GM18519 (cell line): ENCODE results near the gene MAGEA11.
"Not testable (repeated sequence)": the region's sequence is repeated elsewhere in the genome, so short reads cannot be mapped to it uniquely, and the experiment has no call there.

Source experiments
- ATAC-seq: cut with Tn5 transposase; IDR thresholded peaks from one replicate; pipeline ENCODE4 v1.9.1; 2021; ENCODE audit warnings: mild to moderate bottlenecking, moderate library complexity; ENCODE audit not compliant: unreplicated experiment, low FRiP score

Gene MAGEA11

DNA sequence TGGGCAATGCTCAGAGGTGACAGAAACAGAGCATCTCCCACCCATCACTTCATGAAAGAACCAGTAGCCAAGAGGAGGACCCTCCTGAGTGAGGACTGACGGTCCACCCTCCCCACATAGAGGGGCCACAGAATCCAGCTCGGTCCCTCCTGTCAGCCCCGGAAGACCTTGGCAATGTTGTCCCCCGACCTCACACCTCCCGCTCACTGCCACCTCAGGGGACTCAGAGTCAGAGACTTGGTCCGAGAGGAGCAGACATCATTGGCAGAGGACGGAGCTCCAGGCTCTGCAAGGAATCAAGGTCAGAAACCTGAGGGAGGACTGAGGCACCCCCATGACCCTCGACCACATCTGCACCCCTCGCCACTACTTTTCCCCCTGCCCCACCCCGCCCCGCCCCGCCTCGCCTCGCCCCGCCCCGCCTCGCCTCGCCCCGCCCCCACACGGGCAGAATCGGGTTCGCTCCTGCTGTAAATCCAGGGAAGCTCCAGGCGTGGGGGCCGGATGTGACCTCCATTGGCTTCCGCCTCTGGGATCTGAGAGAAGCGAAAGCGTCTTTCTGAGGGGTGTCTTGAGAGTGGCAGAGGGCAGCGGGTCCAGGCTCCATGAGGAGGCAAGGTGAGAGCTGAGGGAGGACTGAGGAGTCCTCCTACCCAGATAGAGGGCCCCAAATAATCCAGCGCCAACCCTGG lies at the start of gene MAGEA11:
TSS of gene MAGEA11 (plus strand) at position 516 of the 692 bp plus-strand sequence. CDS start 1,100 bp downstream, outside the sequence.
- no peak for ATAC-seq

DNA sequence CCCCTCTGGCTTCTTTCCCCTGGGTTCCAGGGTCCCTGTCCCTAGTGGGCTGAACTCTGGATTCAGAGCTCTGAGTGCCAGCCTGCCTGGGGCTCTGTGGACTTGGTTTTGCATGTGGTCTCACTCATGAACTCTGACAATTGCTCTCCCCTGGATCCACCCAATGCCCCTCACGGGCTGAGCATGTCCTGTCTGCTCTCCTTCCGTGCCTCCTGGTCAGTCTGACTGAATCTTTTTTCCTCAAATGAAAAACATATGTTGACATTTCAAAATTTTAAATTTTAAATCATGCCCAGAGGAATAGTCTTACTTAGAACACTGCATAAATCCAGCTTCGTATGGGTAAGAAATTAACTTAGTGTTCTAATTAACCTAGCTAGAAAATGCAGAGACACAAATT lies 36.8 kb upstream of the MAGEA11 start:
- not testable (repeated sequence) for ATAC-seq

DNA sequence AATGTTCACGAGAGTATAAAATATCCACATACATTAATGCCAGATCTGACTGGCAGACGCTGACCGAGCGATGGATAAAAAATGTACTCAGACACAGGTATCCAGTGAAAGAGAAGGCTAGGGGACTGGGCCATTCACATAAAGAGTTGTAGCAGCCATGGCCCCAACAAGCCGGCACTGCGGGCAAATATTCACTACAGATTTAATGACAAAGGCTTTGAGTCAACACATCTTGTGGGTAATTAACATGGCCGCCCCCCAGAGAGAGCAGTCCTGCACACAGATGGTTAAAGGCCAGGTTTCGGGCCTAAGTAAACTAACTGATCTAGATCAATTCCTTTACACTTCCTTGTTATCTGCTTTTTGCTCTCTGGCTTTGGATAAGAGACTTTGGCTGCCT lies 36.3 kb upstream of the MAGEA11 start:
- not testable (repeated sequence) for ATAC-seq

DNA sequence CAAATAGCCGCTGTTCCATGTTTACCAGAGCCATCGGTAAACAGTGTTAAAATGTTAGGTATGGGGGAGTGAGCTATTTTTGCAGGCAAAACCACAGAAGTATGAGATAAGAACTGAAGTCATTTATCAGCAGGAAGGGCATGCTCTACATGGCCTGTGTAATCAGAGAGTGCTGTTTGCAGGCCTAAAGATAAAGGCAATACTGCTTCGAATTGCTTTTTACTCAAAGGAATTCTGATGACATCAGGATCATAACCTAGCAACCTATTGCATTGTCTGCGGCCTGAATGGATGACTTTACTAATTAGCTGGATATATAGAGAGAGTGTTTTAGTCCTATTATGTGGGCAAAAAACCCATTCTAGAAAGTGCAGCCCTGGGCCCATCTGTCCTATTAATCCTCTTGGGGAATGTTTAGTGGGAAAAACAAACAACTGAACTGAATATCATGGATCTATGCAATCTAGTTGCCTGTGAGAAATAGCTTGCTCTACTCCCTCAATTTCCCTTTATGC lies 32.6 kb upstream of the MAGEA11 start:
- ATAC-seq: not testable (repeated sequence)

DNA sequence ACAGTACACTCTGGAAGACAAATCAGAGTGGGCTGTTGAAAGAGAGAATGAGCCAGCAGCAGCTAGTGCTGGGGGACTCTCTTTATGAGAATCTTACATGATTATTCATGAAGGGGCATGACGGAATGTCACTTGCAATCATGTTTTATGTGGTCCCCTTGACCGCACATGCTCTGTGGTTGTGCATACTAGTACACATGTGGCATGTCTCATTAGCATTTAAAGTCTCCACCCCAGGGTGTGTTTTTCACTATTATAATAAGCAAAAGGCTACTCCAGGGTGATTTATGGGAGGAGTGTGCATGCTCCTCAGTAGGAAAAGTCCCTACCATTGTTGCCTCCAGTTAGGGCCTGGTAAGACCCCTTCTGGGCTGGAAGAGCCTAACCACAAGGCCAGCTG lies 30.7 kb upstream of the MAGEA11 start:
- ATAC-seq: no peak

- no peak for ATAC-seq
Observed at GRCh38 chrX:149682031-149682430, 29.8 kb upstream of the MAGEA11 start.

DNA sequence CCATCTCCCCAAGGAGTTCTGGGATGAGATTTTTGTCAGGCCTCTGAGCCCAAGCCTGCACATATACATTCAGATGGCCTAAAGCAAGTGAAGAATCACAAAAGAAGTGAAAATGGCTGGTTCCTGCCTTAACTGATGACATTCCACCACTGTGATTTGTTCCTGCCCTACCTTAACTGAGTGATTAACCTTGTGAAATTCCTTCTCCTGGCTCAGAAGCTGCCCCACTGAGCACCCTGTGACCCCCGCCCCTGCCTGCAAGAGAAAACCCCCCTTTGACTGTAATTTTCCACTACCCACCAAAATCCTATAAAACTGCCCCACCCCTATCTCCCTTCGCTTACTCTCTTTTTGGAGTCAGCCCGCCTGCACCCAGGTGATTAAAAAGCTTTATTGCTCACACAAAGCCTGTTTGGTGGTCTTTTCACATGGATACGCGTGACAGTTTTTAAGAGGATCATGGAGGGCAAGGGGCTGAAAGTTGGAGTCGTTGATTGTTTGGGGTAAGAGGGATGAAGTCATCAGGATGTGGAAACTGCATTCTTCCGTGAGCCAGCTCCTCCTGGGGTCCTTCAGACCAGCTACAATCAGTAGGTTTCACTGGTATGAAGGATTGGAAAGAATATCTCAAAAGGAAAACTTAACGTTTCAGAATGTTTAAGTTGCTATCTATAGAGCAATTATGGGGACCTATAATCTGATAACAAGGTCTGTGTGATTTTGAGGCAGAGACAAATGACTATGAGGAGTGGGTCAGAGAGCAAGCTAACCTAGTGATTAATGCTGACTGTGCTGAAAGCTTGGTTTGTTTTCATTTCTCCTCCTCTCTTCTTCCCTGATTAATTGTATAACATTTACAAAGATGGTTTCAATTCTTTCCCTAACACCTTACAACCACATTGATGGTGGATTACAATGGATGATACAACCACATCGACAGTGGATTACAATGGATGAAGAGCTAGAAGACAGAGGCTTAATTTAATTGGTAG lies 28.6 kb upstream of the MAGEA11 start:
- ATAC-seq: no peak

DNA sequence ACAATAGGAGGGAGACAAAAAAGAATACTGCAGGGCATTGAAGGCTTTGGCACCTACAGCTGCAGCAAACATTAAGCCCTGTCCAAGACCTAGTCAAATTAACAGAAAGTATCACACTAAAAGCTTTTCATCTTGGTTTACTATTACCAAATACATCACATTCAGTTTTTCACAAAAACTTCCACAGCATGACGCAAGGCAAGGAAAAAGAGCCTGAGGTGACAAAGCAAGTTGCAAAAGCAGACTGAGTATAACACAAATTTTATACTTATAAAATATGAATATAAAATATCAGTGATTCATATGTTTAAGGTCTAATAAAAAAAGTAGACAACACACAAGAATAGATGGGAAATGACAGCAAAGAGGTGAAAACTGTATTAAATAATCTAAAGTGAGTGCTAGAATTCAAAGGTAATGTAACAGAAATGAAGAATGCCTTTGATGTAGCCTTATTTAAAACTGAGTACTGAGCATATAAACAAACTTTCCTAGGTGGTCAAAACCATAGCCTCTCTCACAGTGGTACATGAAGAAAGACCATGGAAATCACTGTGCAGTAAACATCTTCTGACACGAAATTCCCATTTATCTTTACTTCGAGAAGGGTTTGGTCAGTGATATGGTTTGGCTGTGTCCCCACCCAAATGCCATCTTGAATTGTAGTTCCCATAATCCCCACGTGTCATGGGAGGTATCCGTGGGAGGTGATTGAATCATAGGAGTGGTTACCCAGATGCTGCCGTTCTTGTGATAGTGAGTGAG lies 27.7 kb upstream of the MAGEA11 start:
- no peak for ATAC-seq

DNA sequence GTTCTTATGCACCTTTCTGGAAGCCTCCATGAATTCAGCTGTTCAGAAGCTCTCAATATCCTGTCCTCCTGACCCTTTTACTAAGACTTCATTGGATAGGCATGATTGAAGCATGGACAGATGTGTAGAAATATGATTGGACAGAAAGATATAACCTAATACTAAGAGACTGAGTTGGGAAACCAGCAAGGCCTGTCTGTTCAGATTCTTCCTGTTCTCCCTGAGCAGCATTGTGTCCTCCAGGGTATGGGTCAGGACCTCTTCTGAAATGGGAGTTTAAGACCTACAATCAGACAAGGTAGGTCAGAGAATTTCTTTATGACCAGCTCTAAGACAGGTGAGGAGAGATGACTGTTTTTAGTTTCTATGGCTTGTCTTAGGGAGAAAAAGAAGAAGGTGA lies 23.9 kb upstream of the MAGEA11 start:
- no peak for ATAC-seq

- ATAC-seq: no peak
Observed at GRCh38 chrX:149688552-149688951, 23.3 kb upstream of the MAGEA11 start.

DNA sequence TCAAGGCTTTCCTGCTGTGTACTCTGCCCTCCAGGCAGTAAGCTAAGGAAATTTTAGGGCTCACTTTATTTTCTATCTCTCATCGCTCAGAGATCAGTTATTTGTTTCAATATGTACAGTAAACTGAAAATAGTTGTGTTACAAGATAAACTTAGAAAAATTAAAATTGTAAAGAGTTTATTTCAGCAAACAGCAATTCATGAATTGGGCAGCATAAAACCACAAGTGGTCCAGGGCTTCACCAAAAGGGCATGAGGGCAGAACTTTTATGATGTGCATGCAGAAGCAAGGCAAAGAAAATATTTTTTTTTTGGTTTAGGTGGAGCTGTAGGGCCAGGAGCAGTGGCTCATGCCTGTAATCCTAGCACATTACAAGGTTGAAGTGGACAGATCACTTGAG lies 20.1 kb upstream of the MAGEA11 start:
- no peak for ATAC-seq

DNA sequence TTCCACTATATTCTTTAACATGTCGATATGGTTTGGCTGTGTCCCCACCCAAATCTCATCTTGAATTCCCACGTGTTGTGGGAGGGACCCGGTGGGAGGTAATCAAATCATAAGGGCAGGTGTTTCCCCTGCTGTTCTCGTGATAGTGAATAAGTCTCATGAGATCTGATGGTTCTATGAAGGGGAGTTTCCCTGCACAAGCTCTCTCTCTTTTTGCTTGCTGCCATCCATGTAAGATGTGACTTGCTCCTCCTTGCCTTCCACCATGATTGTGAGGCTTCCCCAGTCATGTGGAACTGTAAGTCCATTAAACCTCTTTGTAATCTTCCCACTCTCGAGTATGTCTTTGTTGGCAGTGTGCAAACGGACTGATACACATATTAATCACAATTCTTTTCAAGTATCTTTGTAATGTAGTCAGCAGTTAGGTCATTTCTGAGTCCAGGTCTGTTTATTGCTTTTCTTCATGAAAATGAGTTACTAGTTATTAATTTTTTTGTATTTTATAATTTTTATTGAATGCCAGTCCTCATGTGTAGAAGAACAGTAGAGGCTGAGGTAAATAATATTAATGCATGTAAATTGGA lies 19.1 kb upstream of the MAGEA11 start:
- not testable (repeated sequence) for ATAC-seq

DNA sequence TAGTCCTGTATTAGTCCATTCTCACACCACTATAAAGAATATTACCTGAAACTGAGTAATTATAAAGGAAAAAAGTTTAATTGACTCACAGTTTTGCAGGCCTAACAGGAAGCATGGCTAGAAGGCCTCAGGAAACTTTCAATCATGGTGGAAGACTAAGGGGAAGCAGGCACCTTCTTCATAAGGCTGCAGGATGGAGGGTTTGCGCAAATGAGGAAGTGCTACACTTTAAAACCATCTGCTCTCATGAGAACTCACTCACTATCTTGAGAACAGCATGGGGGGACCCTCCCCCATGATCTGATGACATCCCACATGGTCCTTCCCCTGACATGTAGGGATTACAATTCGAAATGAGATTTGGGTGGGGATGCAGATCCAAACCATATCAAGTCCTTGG lies 12.1 kb upstream of the MAGEA11 start:
- ATAC-seq: no peak

- no peak for ATAC-seq
Observed at GRCh38 chrX:149704664-149705063, 7.2 kb upstream of the MAGEA11 start.

DNA sequence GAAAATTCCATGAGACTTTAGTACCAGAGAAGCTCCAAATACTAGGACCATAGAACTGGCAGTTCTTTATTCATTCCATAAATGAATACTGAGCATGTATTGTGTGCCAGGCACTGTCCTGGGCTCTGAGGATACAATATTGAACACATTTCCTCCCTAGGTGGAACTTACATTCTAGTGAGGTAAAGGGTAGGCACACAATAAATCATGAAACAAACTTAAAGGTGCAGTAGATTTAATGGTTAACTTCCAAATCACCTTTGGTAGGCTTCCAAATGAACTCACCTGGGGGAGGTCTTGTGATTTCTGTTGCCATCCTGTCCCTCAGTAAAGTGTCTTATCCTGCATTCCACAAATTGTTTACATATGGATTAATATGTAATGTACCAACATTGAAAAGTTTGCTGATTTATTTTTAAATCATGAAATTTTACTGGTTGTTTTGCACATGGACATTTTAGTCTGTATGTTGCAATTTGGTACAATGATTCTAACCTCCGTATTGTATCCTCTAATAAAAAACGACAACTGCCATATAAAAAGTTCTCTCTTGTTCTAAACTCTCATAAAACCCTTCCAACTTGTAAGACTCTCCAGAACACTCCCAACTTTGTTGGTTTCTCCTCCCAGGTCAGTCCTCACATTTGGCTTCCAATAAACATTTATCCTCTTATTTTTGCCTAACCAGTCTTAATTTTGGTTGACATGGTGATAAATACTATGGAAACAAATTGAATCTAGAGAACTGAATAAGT lies 4.5 kb upstream of the MAGEA11 start:
- ATAC-seq: no peak

DNA sequence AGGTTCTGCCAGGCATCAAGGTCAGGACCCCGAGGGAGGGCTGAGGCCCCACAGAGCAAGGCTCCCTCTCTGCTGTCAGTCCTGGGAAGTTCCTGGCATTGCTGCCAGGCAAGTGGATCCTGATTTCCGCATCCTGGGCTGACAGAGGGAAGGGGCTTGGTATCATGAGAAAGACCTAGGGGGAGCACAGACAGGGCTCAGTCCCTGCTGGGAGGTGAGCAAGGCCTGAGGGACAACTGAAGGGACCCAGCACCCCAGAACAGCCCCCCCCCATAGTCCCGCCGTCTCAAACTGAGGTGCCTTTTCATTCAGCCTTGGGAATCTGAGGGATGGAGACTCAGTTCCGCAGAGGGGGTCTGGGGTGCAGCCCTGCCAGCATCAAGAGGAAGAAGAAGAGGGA lies 971 bp downstream of the MAGEA11 start:
- ATAC-seq: no peak

- no peak for ATAC-seq
Observed at GRCh38 chrX:149713279-149714050, 1.6 kb downstream of the MAGEA11 start.

- no peak for ATAC-seq
Observed at GRCh38 chrX:149715468-149715867, 3.6 kb downstream of the MAGEA11 start.

DNA sequence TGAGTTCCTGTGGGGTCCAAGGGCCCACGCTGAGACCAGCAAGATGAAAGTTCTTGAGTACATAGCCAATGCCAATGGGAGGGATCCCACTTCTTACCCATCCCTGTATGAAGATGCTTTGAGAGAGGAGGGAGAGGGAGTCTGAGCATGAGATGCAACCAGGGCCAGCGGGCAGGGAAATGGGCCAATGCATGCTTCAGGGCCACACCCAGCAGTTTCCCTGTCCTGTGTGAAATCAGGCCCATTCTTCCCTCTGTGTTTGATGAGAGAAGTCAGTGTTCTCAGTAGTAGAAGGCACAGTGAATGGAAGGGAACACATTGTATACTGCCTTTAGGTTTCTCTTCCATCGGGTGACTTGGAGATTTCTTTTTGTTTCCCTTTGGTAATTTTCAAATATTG lies 4.8 kb downstream of the MAGEA11 start:
- ATAC-seq: no peak
